Neural progenitor cell (in vitro differentiated cells): ENCODE data around the gene CRIM1. TPM values are rescaled to one million over a fixed set of nuclear protein-coding genes. Genes with fewer than 3 reads are reported as not detected.

Source experiments
- DNase-seq: peaks from one replicate; pipeline ENCODE4 v3.0.0-alpha.2; 2016; ENCODE audit warnings: low spot score
- H2AFZ ChIP-seq: fragments of 200-600 bp; sonication (generic); replicated peaks from 2 replicates; pipeline ENCODE4 v1.6.1; 2016; ENCODE audit warnings: antibody characterized with exemption
- H3F3A ChIP-seq: fragments of 200-600 bp; sonication (generic); 2 replicates; pipeline ENCODE4 v1.6.1; 2016; ENCODE audit warnings: antibody characterized with exemption, low read depth
- H3K27ac ChIP-seq: fragments of 200-600 bp; sonication (generic); 2 replicates; pipeline ENCODE4 v1.5.1; 2016; ENCODE audit warnings: mild to moderate bottlenecking
- H3K27me3 ChIP-seq: fragments of 200-600 bp; sonication (generic); 2 replicates; pipeline ENCODE4 v1.6.1; 2016; ENCODE audit warnings: mild to moderate bottlenecking, moderate library complexity
- H3K36me3 ChIP-seq: fragments of 200-600 bp; sonication (generic); 2 replicates; pipeline ENCODE4 v1.5.1; 2016
- H3K4me1 ChIP-seq: fragments of 200-600 bp; sonication (generic); 2 replicates; pipeline ENCODE4 v1.6.1; 2016; ENCODE audit warnings: mixed run types
- H3K4me2 ChIP-seq: fragments of 200-600 bp; sonication (generic); 2 replicates; pipeline ENCODE4 v1.6.1; 2016
- H3K4me3 ChIP-seq: fragments of 200-600 bp; sonication (generic); 2 replicates; pipeline ENCODE4 v1.5.1; 2016
- H3K79me2 ChIP-seq: fragments of 200-600 bp; sonication (generic); 2 replicates; pipeline ENCODE4 v1.6.1; 2016; ENCODE audit warnings: low read depth
- H3K9ac ChIP-seq: fragments of 200-600 bp; sonication (generic); 2 replicates; pipeline ENCODE4 v1.6.1; 2016
- H3K9me3 ChIP-seq: fragments of 200-600 bp; sonication (generic); 2 replicates; pipeline ENCODE4 v1.5.1; 2016; ENCODE audit warnings: low read depth
- H4K20me1 ChIP-seq: fragments of 200-600 bp; sonication (generic); 2 replicates; pipeline ENCODE4 v1.6.1; 2016; ENCODE audit warnings: low read depth
- H3K27ac Mint-ChIP-seq: 3 replicates; pipeline ENCODE4 v1.8.0; 2021; ENCODE audit warnings: mixed read lengths
- H3K27me3 Mint-ChIP-seq: 2 replicates; pipeline ENCODE4 v1.8.0; 2022; ENCODE audit warnings: low read depth, mild to moderate bottlenecking, inconsistent platforms, moderate library complexity, mixed read lengths; ENCODE audit not compliant: insufficient read depth
- H3K36me3 Mint-ChIP-seq: 3 replicates; pipeline ENCODE4 v1.8.0; 2021; ENCODE audit warnings: mixed read lengths
- H3K4me1 Mint-ChIP-seq: 3 replicates; pipeline ENCODE4 v1.8.0; 2021; ENCODE audit warnings: mixed read lengths
- H3K4me3 Mint-ChIP-seq: 3 replicates; pipeline ENCODE4 v1.8.0; 2021; ENCODE audit warnings: mild to moderate bottlenecking, moderate library complexity, mixed read lengths
- H3K9me3 Mint-ChIP-seq: 3 replicates; pipeline ENCODE4 v1.8.0; 2020; ENCODE audit warnings: mixed read lengths
- EZH2 ChIP-seq: fragments of 200-600 bp; sonication (generic); IDR thresholded peaks from 2 replicates; pipeline ENCODE4 v1.6.1; 2017; ENCODE audit warnings: antibody characterized with exemption, mild to moderate bottlenecking, moderate library complexity
- EZH2phosphoT487 ChIP-seq: fragments of 200-600 bp; sonication (generic); IDR thresholded peaks from 2 replicates; pipeline ENCODE4 v1.6.1; 2017; ENCODE audit warnings: antibody characterized with exemption
- total RNA-seq: library from RNA; depleted of rRNA; stranded (reverse); fragments of >200 nt; gene quantifications from 2 replicates; pipeline ENCODE4 v1.2.3, GENCODE V29; 2015; ENCODE audit warnings: low replicate concordance
- TF ChIP-seq, protein P1 (sequence below): fragments of 200-600 bp; sonication (generic); IDR thresholded peaks from 2 replicates; pipeline ENCODE4 v1.5.1; 2017; ENCODE audit warnings: antibody characterized with exemption, mild to moderate bottlenecking

CRIM1 gene
- total RNA-seq, 1 donor from 2014 or later = 4.9 TPM

DNA sequence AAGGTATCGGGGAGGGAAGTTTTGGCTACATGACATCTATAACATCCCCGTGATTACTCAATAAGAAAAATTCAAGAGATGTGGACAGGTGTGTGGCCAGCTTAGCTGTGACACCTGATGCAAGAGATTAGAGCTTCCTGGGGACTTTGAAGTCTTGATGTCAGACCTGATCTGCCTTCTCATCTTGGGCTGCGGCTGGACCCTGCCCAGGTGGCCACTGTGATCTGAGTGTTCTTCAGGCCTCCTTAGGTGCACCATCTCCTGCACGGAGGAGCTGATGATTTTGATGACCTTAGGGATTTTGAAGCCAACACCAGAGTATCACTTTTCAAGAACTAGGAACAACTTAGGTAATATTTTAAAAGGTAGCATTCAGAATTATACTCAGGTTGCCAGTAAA, 128.9 kb downstream of the CRIM1 start:
- Histone ChIP-seq H3K27me3 (no peaks in the 10 kb centered on the region), H3K9me3 (no peaks in the 10 kb centered on the region), H3K79me2 (no peaks in the 10 kb centered on the region), H4K20me1 (no peaks in the 10 kb centered on the region), H3K27ac (no peak overlapping the region), H3K4me1 (no peaks in the 10 kb centered on the region), H3K36me3 (no peaks in the 10 kb centered on the region), H3F3A (no peaks in the 10 kb centered on the region), H3K4me2 (no peak overlapping the region), H3K4me3 (no peak overlapping the region), H3K9ac (no peak overlapping the region), H2AFZ (no peak overlapping the region)
- Mint-ChIP-seq H3K9me3 (no peaks in the 10 kb centered on the region), H3K27ac (no peak overlapping the region), H3K4me3 (no peak overlapping the region), H3K36me3 (peaks cover 42% of the 10 kb centered on the region), H3K27me3 (no peaks in the 10 kb centered on the region), H3K4me1 (peaks cover 4% of the 10 kb centered on the region)
- DNase-seq = no peak
- TF ChIP-seq EZH2 (no peak), EZH2phosphoT487 (no peak)
- TF ChIP-seq, protein P1, sequence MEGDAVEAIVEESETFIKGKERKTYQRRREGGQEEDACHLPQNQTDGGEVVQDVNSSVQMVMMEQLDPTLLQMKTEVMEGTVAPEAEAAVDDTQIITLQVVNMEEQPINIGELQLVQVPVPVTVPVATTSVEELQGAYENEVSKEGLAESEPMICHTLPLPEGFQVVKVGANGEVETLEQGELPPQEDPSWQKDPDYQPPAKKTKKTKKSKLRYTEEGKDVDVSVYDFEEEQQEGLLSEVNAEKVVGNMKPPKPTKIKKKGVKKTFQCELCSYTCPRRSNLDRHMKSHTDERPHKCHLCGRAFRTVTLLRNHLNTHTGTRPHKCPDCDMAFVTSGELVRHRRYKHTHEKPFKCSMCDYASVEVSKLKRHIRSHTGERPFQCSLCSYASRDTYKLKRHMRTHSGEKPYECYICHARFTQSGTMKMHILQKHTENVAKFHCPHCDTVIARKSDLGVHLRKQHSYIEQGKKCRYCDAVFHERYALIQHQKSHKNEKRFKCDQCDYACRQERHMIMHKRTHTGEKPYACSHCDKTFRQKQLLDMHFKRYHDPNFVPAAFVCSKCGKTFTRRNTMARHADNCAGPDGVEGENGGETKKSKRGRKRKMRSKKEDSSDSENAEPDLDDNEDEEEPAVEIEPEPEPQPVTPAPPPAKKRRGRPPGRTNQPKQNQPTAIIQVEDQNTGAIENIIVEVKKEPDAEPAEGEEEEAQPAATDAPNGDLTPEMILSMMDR = no peak

DNA sequence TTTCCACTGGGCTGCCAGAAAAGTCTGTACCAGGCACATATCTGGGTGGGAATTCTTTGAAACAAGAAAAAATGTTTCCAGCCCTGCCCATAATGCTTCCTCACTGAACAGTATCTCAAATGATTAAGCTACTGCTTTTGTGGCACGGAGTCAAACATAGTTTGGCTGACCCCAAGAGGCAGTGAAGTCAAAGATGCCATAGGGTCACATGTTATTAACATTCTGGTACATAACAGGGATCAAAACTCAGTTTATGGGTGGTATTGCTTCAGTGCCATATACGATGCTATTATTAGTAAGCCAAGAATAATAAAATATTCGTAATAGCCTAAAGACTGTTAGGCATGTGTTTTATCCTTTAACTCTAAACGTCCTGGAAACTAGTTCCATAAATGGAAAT, 129.9 kb downstream of the CRIM1 start:
- Histone ChIP-seq H3K9me3 (no peaks in the 10 kb centered on the region), H2AFZ (no peak overlapping the region), H3K4me3 (no peak overlapping the region), H3F3A (no peaks in the 10 kb centered on the region), H3K4me2 (no peak overlapping the region), H3K36me3 (no peaks in the 10 kb centered on the region), H3K27ac (no peak overlapping the region), H3K79me2 (no peaks in the 10 kb centered on the region), H3K9ac (no peak overlapping the region), H4K20me1 (no peaks in the 10 kb centered on the region), H3K27me3 (no peaks in the 10 kb centered on the region), H3K4me1 (no peaks in the 10 kb centered on the region)
- TF ChIP-seq EZH2 (no peak), EZH2phosphoT487 (no peak)
- TF ChIP-seq, protein P1 = no peak
- Mint-ChIP-seq H3K4me3 (no peak overlapping the region), H3K36me3 (peaks cover 35% of the 10 kb centered on the region), H3K9me3 (no peaks in the 10 kb centered on the region), H3K27ac (no peak overlapping the region), H3K27me3 (no peaks in the 10 kb centered on the region), H3K4me1 (peaks cover 8% of the 10 kb centered on the region)
- no peak for DNase-seq

DNA sequence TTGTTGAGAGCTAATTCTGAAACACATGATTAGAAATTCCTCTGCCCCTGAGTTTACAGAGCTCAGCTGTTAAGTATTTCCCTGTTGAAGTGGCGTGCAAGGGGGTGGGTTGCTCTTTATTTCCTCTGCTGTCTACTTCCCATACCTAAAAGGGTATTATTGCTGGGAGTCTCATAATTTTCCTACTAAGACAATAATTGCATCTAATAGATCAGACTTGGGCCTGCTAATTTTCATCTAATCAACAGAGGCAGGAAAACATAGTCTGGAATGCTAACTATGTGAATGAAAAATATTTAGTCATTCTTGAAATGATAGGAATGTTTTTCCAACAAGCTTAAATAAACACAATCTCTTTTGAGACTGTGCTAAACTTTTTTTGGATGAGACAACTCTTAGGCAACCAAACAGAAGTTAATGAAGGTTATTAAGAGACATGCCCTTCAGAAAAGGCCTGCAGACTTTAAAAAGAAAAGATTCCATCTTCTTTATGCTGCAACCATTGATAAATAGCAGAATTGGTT, 131.0 kb downstream of the CRIM1 start:
- Mint-ChIP-seq H3K4me1 (peaks cover 8% of the 10 kb centered on the region), H3K27ac (no peak overlapping the region), H3K4me3 (no peak overlapping the region), H3K9me3 (no peaks in the 10 kb centered on the region), H3K36me3 (peaks cover 27% of the 10 kb centered on the region), H3K27me3 (no peaks in the 10 kb centered on the region)
- Histone ChIP-seq H3K4me1 (no peaks in the 10 kb centered on the region), H3K4me2 (no peak overlapping the region), H3K4me3 (no peak overlapping the region), H3K79me2 (no peaks in the 10 kb centered on the region), H3F3A (no peaks in the 10 kb centered on the region), H2AFZ (no peak overlapping the region), H3K9ac (no peak overlapping the region), H4K20me1 (no peaks in the 10 kb centered on the region), H3K27me3 (no peaks in the 10 kb centered on the region), H3K27ac (no peak overlapping the region), H3K9me3 (no peaks in the 10 kb centered on the region), H3K36me3 (no peaks in the 10 kb centered on the region)
- DNase-seq = no peak
- TF ChIP-seq EZH2 (no peak), EZH2phosphoT487 (no peak)
- TF ChIP-seq, protein P1 = no peak
